GM23248 (cell line): ENCODE measurements around the gene SCN4A. TPM values are rescaled to one million over a fixed set of nuclear protein-coding genes. Genes with fewer than 3 reads are reported as not detected.
"Not testable (repeated sequence)": the region's sequence is repeated elsewhere in the genome, so short reads cannot be mapped to it uniquely, and the experiment has no call there.

ENCODE experiments used
- DNase-seq: peaks from one replicate; pipeline ENCODE4 v3.0.0-alpha.2; 2015
- H2AFZ ChIP-seq: fragments of 200-600 bp; sonication (generic); 2 replicates; pipeline ENCODE4 v1.6.1; 2016; ENCODE audit warnings: antibody characterized with exemption
- H3F3A ChIP-seq: fragments of 200-600 bp; sonication (generic); 2 replicates; pipeline ENCODE4 v1.6.1; 2016; ENCODE audit warnings: mild to moderate bottlenecking, antibody characterized with exemption, mixed run types; ENCODE audit not compliant: insufficient read depth
- H3K27ac ChIP-seq: fragments of 200-600 bp; sonication (generic); 2 replicates; pipeline ENCODE4 v1.5.1; 2016; ENCODE audit warnings: mild to moderate bottlenecking
- H3K27me3 ChIP-seq: fragments of 200-600 bp; sonication (generic); replicated peaks from 2 replicates; pipeline ENCODE4 v1.6.1; 2016; ENCODE audit warnings: mild to moderate bottlenecking; ENCODE audit not compliant: insufficient read depth
- H3K36me3 ChIP-seq: fragments of 200-600 bp; sonication (generic); 2 replicates; pipeline ENCODE4 v1.6.1; 2016; ENCODE audit warnings: low read depth, mild to moderate bottlenecking
- H3K4me1 ChIP-seq: fragments of 200-600 bp; sonication (generic); 2 replicates; pipeline ENCODE4 v1.6.1; 2016; ENCODE audit warnings: mild to moderate bottlenecking; ENCODE audit not compliant: insufficient read depth
- H3K4me2 ChIP-seq: fragments of 200-600 bp; sonication (generic); one replicate; pipeline ENCODE4 v1.6.1; 2016; ENCODE audit warnings: mild to moderate bottlenecking; ENCODE audit not compliant: unreplicated experiment
- H3K4me3 ChIP-seq: fragments of 200-600 bp; sonication (generic); 2 replicates; pipeline ENCODE4 v1.5.1; 2016; ENCODE audit warnings: mild to moderate bottlenecking
- H3K79me2 ChIP-seq: fragments of 200-600 bp; sonication (generic); 2 replicates; pipeline ENCODE4 v1.6.1; 2016; ENCODE audit warnings: mild to moderate bottlenecking; ENCODE audit not compliant: insufficient read depth
- H3K9ac ChIP-seq: fragments of 200-600 bp; sonication (generic); 2 replicates; pipeline ENCODE4 v1.6.1; 2016; ENCODE audit warnings: mild to moderate bottlenecking
- H3K9me2 ChIP-seq: fragments of 200-600 bp; sonication (generic); 2 replicates; pipeline ENCODE4 v1.6.1; 2016; ENCODE audit warnings: mixed run types, mild to moderate bottlenecking, moderate library complexity; ENCODE audit not compliant: insufficient read depth
- H3K9me3 ChIP-seq: fragments of 200-600 bp; sonication (generic); one replicate; pipeline ENCODE4 v1.6.1; 2017; ENCODE audit warnings: low read depth
- H4K20me1 ChIP-seq: fragments of 200-600 bp; sonication (generic); 2 replicates; pipeline ENCODE4 v1.6.0; 2016; ENCODE audit not compliant: insufficient read depth
- EZH2 ChIP-seq: fragments of 200-600 bp; sonication (generic); IDR thresholded peaks from 2 replicates; pipeline ENCODE4 v1.6.1; 2018; ENCODE audit warnings: antibody characterized with exemption, mild to moderate bottlenecking; ENCODE audit not compliant: insufficient read depth, poor library complexity, severe bottlenecking
- EZH2phosphoT487 ChIP-seq: fragments of 200-600 bp; sonication (generic); IDR thresholded peaks from 2 replicates; pipeline ENCODE4 v1.6.1; 2018; ENCODE audit warnings: antibody characterized with exemption, moderate library complexity, mild to moderate bottlenecking, low read depth; ENCODE audit not compliant: insufficient read depth
- WGBS, 2 experiments: methylation state at CpG; one replicate each; pipeline ENCODE4 v1.1.6; 2015 to 2017; ENCODE audit warnings: low lambda C conversion rate in 2 of 2, low coverage in 1 of 2; ENCODE audit errors: missing lambda C conversion rate in 2 of 2; 5-methylcytosine and 5-hydroxymethylcytosine counted together
- in situ Hi-C: fragments of 300-500 bp; cut with MboI; formaldehyde crosslinking; loops from 2 replicates; pipeline ENCODE4 v1.15.0; 2020
- polyA plus RNA-seq: library from polyadenylated mRNA; unstranded; fragments of >200 nt; fragmentation: Nextera tagmentation; extraction: Ambion mirVana; gene quantifications from 2 replicates; pipeline ENCODE4 v1.2.1, GENCODE V29; 2016
- total RNA-seq: library from RNA; depleted of rRNA; stranded (reverse); fragments of >200 nt; shearing (Covaris generic); gene quantifications from 2 replicates; pipeline ENCODE4 v1.2.3, GENCODE V29; 2014

The SCN4A gene
- total and polyA plus RNA-seq, 2 experiments from 2014 or later, result not detected

DNA sequence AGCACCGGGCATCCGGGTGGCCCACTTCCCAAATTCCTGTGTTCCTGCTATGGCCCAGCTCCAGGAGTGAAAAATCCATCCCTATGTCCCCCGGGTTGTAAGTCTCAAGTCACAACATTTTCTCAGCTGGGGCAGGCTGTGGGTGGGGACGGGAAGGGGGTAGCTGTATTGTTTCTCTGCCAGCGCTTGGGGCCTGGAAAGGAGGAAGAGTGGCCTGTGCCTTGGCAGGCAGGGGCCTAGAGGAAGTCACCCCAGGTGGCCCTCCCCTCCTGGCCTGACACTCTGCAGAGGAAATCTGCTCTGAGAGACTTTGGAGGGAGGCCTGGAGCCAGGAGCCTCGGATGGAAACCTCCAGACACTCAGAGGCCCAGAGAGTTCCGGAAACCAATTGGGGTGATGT is 10.6 kb upstream of the SCN4A start:
- Histone ChIP-seq H3K9me2 (no peaks in the 10 kb centered on the region), H3K36me3 (no peaks in the 10 kb centered on the region), H3K4me3 (no peak overlapping the region), H4K20me1 (no peaks in the 10 kb centered on the region), H3K27ac (no peak overlapping the region), H3F3A (no peaks in the 10 kb centered on the region), H3K9me3 (no peaks in the 10 kb centered on the region), H3K9ac (no peak overlapping the region), H3K79me2 (no peaks in the 10 kb centered on the region), H3K4me2 (no peak overlapping the region), H3K4me1 (peaks cover 22% of the 10 kb centered on the region), H2AFZ (no peak overlapping the region), H3K27me3 (no peaks in the 10 kb centered on the region)
- DNase-seq, result no peak
- in situ Hi-C loops, result no loop called here
- TF ChIP-seq EZH2phosphoT487 (no peak), EZH2 (no peak)
- 42% methylated on average over 6 to 7 of the region's 7 CpGs for WGBS, 2 experiments

DNA sequence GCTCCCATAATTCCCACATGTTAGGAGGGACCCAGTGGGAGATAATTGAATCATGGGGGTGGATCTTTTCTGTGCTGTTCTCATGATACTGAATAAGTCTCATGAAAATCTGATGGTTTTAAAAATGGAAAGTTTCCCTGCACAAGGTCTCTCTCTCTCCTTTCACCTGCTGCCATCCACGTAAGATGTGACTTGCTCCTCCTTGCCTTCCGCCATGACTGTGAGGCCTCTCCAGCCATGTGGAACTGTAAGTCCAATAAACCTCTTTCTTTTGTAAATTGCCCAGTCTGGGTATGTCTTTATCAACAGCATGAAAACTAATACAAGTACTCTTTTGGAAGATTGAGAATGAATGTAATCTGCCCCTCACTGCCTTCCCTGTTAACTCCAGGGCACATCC is 9.9 kb upstream of the SCN4A start:
- H3K4me2 ChIP-seq, H3F3A ChIP-seq, H3K27me3 ChIP-seq, H3K9me2 ChIP-seq, DNase-seq, H3K9me3 ChIP-seq, H3K9ac ChIP-seq, H4K20me1 ChIP-seq, H3K27ac ChIP-seq, H3K4me3 ChIP-seq, H2AFZ ChIP-seq, in situ Hi-C loops, H3K79me2 ChIP-seq, H3K36me3 ChIP-seq: not testable (repeated sequence)
- peaks cover 22% of the 10 kb centered on the region for H3K4me1 ChIP-seq
- WGBS, 2 experiments, result 78 to 84% methylated on average over 2 of the region's 2 CpGs

DNA sequence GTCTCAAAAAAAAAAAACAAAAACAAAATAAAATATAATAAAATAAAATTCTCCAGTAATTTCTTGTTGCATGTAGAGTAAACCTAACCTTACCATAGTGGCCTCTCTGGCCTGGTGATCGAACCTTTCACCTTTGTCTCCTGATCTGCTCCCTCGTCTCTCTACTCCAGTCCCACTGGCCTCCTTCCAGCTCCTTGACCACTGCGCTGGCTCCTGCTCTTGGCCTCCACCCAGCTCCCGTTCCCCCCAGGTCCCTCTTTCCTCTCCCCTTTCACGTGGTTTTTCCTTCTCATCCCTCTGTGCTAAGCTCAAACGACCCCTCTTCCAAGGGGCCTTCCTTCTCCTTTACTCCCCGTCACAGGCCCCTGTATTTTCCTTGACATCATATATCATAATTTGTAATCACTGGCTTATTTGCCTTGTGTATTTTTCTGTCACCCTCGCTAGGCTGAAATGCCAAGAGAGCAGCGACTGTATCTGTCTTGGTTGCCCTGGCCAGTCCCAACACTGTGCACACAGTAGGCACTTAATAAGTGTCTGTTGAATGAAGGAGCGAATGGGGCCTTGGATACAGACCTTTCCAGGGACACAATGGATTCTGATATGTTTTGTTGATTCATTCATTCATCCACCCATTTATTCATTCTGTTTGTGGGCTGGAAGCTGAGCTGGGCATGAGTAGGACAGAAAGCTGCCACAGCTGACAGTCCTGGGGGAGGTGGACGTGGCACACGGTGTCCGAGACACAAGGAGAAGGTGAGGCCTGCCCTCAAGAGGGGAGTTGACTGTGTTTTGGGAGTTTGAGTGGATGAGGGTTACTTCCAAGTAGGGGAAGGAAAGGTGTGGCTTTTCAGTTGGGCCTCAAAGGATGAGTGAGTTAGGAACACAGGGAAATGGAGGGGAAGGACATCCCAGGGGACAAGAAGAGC is 5.8 kb upstream of the SCN4A start:
- Histone ChIP-seq H3K9ac (no peak overlapping the region), H3K4me2 (no peak overlapping the region), H3K4me3 (no peak overlapping the region), H3K27ac (no peak overlapping the region), H3K4me1 (peaks cover 22% of the 10 kb centered on the region), H3K9me2 (no peaks in the 10 kb centered on the region), H3K9me3 (no peaks in the 10 kb centered on the region), H2AFZ (no peak overlapping the region), H3K27me3 (no peaks in the 10 kb centered on the region), H3F3A (0 out of 2 replicates have a peak, but pooled peaks cover 3% of the 10 kb centered on the region), H3K36me3 (no peaks in the 10 kb centered on the region), H3K79me2 (no peaks in the 10 kb centered on the region), H4K20me1 (no peaks in the 10 kb centered on the region)
- 88 to 91% methylated on average over 13 of the region's 13 CpGs for WGBS, 2 experiments
- in situ Hi-C loops, result no loop called here
- TF ChIP-seq EZH2, result no peak
- TF ChIP-seq EZH2phosphoT487, result no peak
- DNase-seq, result no peak

DNA sequence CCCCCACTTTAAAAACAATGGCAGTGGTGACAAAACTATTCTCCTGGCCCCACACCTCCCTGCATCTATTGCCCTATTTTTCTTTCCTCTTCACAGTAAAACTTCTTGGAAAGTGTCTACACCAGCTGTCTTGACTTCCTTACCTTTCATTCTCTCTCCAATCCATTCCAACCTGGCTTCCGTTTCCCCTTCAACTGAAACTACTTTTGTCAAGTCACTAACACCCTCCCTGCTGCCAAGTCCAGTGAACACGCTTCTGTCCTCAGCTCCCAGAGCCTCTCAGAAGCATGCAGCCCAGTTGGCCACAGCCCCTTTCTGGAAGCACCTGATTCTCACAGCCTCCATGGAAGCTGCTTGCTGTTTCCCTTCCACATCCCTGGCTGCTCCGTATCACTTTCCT is 4.0 kb upstream of the SCN4A start:
- Histone ChIP-seq H3K4me3 (no peak overlapping the region), H3K9ac (no peak overlapping the region), H3K79me2 (no peaks in the 10 kb centered on the region), H3K4me1 (peaks cover 22% of the 10 kb centered on the region), H3K27ac (no peak overlapping the region), H3K36me3 (no peaks in the 10 kb centered on the region), H3K4me2 (no peak overlapping the region), H3K9me2 (no peaks in the 10 kb centered on the region), H4K20me1 (no peaks in the 10 kb centered on the region), H3F3A (0 out of 2 replicates have a peak, but pooled peaks cover 5% of the 10 kb centered on the region), H3K27me3 (no peaks in the 10 kb centered on the region), H3K9me3 (no peaks in the 10 kb centered on the region), H2AFZ (no peak overlapping the region)
- WGBS, 2 experiments, result 78 to 86% methylated on average over 3 of the region's 3 CpGs
- TF ChIP-seq EZH2phosphoT487 (no peak), EZH2 (no peak)
- in situ Hi-C loops, result no loop called here
- no peak for DNase-seq
